ENCODE results near the gene TCF12. TPM values are rescaled to one million over a fixed set of nuclear protein-coding genes. Genes with fewer than 3 reads are reported as not detected.

TCF12 gene
- total and polyA plus RNA-seq, 2 donors (not counting 3 experiments of a cell fraction or from before 2014, with no cell fraction given), result 72.1 to 133 TPM

GRCh38 chr15:57044970-57045369 lies 126.5 kb downstream of the TCF12 start:
- Histone ChIP-seq H3K4me3 (replicated peaks in 1 of 3; ENCODE audit: insufficient read depth in 1 of 3, low read depth in 1 of 3, low read length in 3 of 3) (no peak overlapping the region), H3K4me1 (ENCODE audit: control insufficient read depth, extremely low read depth, insufficient read depth, low read length) (no peaks in the 10 kb centered on the region), H3K4me2 (ENCODE audit: insufficient read depth, low read length) (no peak overlapping the region), H3K9me3 (replicated peaks; ENCODE audit: control insufficient read depth, insufficient read depth, low read length) (no peaks in the 10 kb centered on the region), H4K20me1 (replicated peaks; ENCODE audit: control insufficient read depth, extremely low read depth, insufficient read depth, low read length) (peaks cover 2% of the 10 kb centered on the region), H2AFZ (ENCODE audit: low read depth, low read length) (no peak overlapping the region), H3K36me3 (ENCODE audit: control insufficient read depth in 2 of 2, extremely low read depth in 1 of 2, insufficient read depth in 2 of 2, low read length in 2 of 2) (no peaks in the 10 kb centered on the region), H3K9ac (replicated peaks; ENCODE audit: extremely low read depth, insufficient read depth, low read length) (no peak overlapping the region), H3K9me1 (replicated peaks; ENCODE audit: control insufficient read depth, extremely low read depth, insufficient read depth, low read length) (no peaks in the 10 kb centered on the region), H3K27me3 (ENCODE audit: control insufficient read depth in 2 of 2, insufficient read depth in 2 of 2, low read length in 2 of 2) (no peaks in the 10 kb centered on the region), H3K27ac (ENCODE audit: insufficient read depth, low read depth, low read length) (no peak overlapping the region), H3K79me2 (ENCODE audit: control insufficient read depth, insufficient read depth, low read length) (peaks cover 74% of the 10 kb centered on the region)
- POLR2A ChIA-PET, result no interaction called here
- no peak for FAIRE-seq
- CTCF ChIA-PET, result no interaction called here
- dilution Hi-C loops (cut with MboI; ENCODE audit: extremely low pct_ligation_motif_present, low sequenced_read_pairs) (no loop called here), intact Hi-C loops (cut with micrococcal nuclease) (no loop called here)
- no peak for DNase-seq (ENCODE audit: low read depth, low spot score)
- BruUV-seq (replicated peaks), result no TSS peak
- no peak for TF ChIP-seq EZH2 (IDR thresholded peaks at IDR 0.05; ENCODE audit: borderline replicate concordance, low read depth, low read length, severe bottlenecking)
- TF ChIP-seq FOS (IDR thresholded peaks at IDR 0.05; ENCODE audit: borderline replicate concordance, insufficient read depth, low read length), result no peak
- TF ChIP-seq GATA2 (IDR thresholded peaks at IDR 0.05; ENCODE audit: insufficient read depth, insufficient read length, low read depth, low read length), result no peak

GRCh38 chr15:57045741-57046382 lies 127.4 kb downstream of the TCF12 start:
- CTCF ChIA-PET, result no interaction called here
- Histone ChIP-seq H3K9me3 (replicated peaks; ENCODE audit: control insufficient read depth, insufficient read depth, low read length) (no peaks in the 10 kb centered on the region), H3K27me3 (ENCODE audit: control insufficient read depth in 2 of 2, insufficient read depth in 2 of 2, low read length in 2 of 2) (no peaks in the 10 kb centered on the region), H3K4me3 (replicated peaks in 1 of 3; ENCODE audit: insufficient read depth in 1 of 3, low read depth in 1 of 3, low read length in 3 of 3) (no peak overlapping the region), H2AFZ (ENCODE audit: low read depth, low read length) (no peak overlapping the region), H3K79me2 (ENCODE audit: control insufficient read depth, insufficient read depth, low read length) (peaks cover 77% of the 10 kb centered on the region), H3K9ac (replicated peaks; ENCODE audit: extremely low read depth, insufficient read depth, low read length) (no peak overlapping the region), H3K4me2 (ENCODE audit: insufficient read depth, low read length) (no peak overlapping the region), H3K36me3 (ENCODE audit: control insufficient read depth in 2 of 2, extremely low read depth in 1 of 2, insufficient read depth in 2 of 2, low read length in 2 of 2) (no peaks in the 10 kb centered on the region), H3K4me1 (ENCODE audit: control insufficient read depth, extremely low read depth, insufficient read depth, low read length) (no peaks in the 10 kb centered on the region), H3K9me1 (replicated peaks; ENCODE audit: control insufficient read depth, extremely low read depth, insufficient read depth, low read length) (no peaks in the 10 kb centered on the region), H3K27ac (ENCODE audit: insufficient read depth, low read depth, low read length) (no peak overlapping the region), H4K20me1 (replicated peaks; ENCODE audit: control insufficient read depth, extremely low read depth, insufficient read depth, low read length) (peaks cover 5% of the 10 kb centered on the region)
- no TSS peak for BruUV-seq (replicated peaks)
- no peak for DNase-seq (ENCODE audit: low read depth, low spot score)
- intact Hi-C loops (cut with micrococcal nuclease) (no loop called here), dilution Hi-C loops (cut with MboI; ENCODE audit: extremely low pct_ligation_motif_present, low sequenced_read_pairs) (no loop called here)
- FAIRE-seq, result no peak
- POLR2A ChIA-PET, result no interaction called here
- TF ChIP-seq POLR2A (IDR thresholded peaks at IDR 0.05; ENCODE audit: low read depth, low read length), result no peak
